Esophagus muscularis mucosa (tissue), 4 donors: ENCODE measurements around the gene NAPB. TPM values are rescaled to one million over a fixed set of nuclear protein-coding genes. Genes with fewer than 3 reads are reported as not detected.

Experiments used
- DNase-seq: peaks from one replicate; pipeline ENCODE4 v3.0.0-alpha.2; 2017; ENCODE audit errors: extremely low spot score
- H3K27ac ChIP-seq, 4 donors: fragments of 200-600 bp; sonication (generic); replicated peaks in 1 of 4; 1 replicate in 3 of 4; 2 replicates in 1 of 4; pipeline ENCODE4 v1.5.1; 2016 to 2019; ENCODE audit warnings: mild to moderate bottlenecking in 1 of 4
- H3K27me3 ChIP-seq, 4 donors: fragments of 200-600 bp; sonication (generic); one replicate each; pipeline versions ENCODE4 v1.5.1 to v1.6.0; 2016 to 2019
- H3K36me3 ChIP-seq, 4 donors: fragments of 200-600 bp; sonication (generic); one replicate each; pipeline ENCODE4 v1.5.1; 2016 to 2019
- H3K4me1 ChIP-seq, 4 donors: fragments of 200-600 bp; sonication (generic); one replicate each; pipeline ENCODE4 v1.5.1; 2016 to 2019
- H3K4me3 ChIP-seq, 4 donors: fragments of 200-600 bp; sonication (generic); 1 replicate in 2 of 4; 2 replicates in 2 of 4; pipeline ENCODE4 v1.5.1; 2016 to 2019; ENCODE audit warnings: mild to moderate bottlenecking in 4 of 4, moderate library complexity in 1 of 4
- H3K9me3 ChIP-seq, 4 donors: fragments of 200-600 bp; sonication (generic); 1 replicate in 3 of 4; 2 replicates in 1 of 4; pipeline ENCODE4 v1.5.1; 2016 to 2019
- CTCF ChIP-seq, 3 experiments: fragments of 200-600 bp in 2 of 3; fragments of 450-650 bp in 1 of 3; sonication (generic) in 2 of 3; IDR thresholded peaks; one replicate each; pipeline ENCODE4 v1.5.1; 2017 to 2019; ENCODE audit warnings: antibody characterized with exemption in 3 of 3, mild to moderate bottlenecking in 2 of 3, moderate library complexity in 1 of 3
- EP300 ChIP-seq: sonication (generic); formaldehyde crosslinking; IDR thresholded peaks from one replicate; pipeline ENCODE4 v1.6.1; 2017; ENCODE audit warnings: antibody characterized with exemption
- POLR2A ChIP-seq: fragments of 450-650 bp; IDR thresholded peaks from one replicate; pipeline ENCODE4 v1.6.1; 2017; ENCODE audit warnings: antibody characterized with exemption, moderate library complexity, mild to moderate bottlenecking, low read depth
- POLR2AphosphoS5 ChIP-seq, 2 donors: sonication (generic); formaldehyde crosslinking; IDR thresholded peaks; one replicate each; pipeline ENCODE4 v1.6.1; 2017; ENCODE audit warnings: antibody characterized with exemption in 2 of 2
- WGBS: methylation state at CpG from one replicate; pipeline ENCODE4 v1.1.5; 2018; 5-methylcytosine and 5-hydroxymethylcytosine counted together
- intact Hi-C: fragments of 100-400 bp; cut with DNase I; formaldehyde crosslinking; loops from one replicate; pipeline ENCODE4 v1.15.1; 2023
- total RNA-seq, 4 donors: library from RNA; depleted of rRNA; stranded (reverse); fragments of >200 nt; gene quantifications; one replicate each; pipeline versions ENCODE4 v1.1.0 to v1.2.1, GENCODE V29; 2016

NAPB gene
- total RNA-seq, 4 donors from 2014 or later = 13.7 to 18.7 (median 15.2) TPM

DNA sequence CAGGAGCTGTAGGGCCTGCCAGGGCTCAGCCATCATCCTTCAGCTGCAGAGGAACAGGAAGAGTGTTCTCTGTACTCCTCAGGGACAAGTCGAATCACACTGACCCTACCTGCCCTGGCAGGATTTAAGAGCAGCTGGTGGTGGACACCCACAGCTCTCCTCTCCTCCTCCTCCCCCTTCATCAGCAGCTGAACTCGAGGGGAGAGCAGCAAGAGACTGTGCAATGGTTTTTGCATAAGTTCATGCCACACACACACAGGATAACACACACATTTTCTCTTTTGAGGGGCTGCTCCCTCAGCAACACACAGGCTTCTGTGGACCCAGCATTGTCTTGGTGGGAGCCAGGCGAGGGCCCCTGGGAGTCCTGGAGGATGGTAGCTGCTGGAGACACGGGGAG, 31.5 kb upstream of the NAPB start, which contains the start of gene CST11:
Gene CST11, minus strand, starts transcription at position 101 of the 400 bp plus-strand sequence. Its CDS starts 65 bp downstream, at position 36.
- Histone ChIP-seq H3K27me3 (peaks cover 0 to 3% (median 0%) of the 10 kb centered on the region in 4 donors), H3K4me3 (no peak within 1 kb of the TSS), H3K36me3 (no peaks in the 10 kb centered on the region), H3K27ac (no peak within 1 kb of the TSS), H3K4me1 (no peaks in the 10 kb centered on the region), H3K9me3 (no peaks in the 10 kb centered on the region)
- no peak for TF ChIP-seq POLR2AphosphoS5 (IDR thresholded peaks at IDR 0.05)
- TF ChIP-seq CTCF (IDR thresholded peaks at IDR 0.05) = no peak
- TF ChIP-seq POLR2A = no peak
- TF ChIP-seq EP300 = no peak
- intact Hi-C loops = no loop called here
- DNase-seq = no peak
- WGBS = 50% methylated on average over 4 of the region's 4 CpGs

- Histone ChIP-seq H3K27me3 (peaks cover 0 to 3% (median 0%) of the 10 kb centered on the region in 4 donors), H3K36me3 (no peaks in the 10 kb centered on the region), H3K4me3 (no peak overlapping the region), H3K27ac (no peak overlapping the region), H3K4me1 (no peaks in the 10 kb centered on the region), H3K9me3 (no peaks in the 10 kb centered on the region)
- TF ChIP-seq POLR2A = no peak
- TF ChIP-seq POLR2AphosphoS5 (IDR thresholded peaks at IDR 0.05) = no peak
- TF ChIP-seq EP300 = no peak
- no peak for TF ChIP-seq CTCF (IDR thresholded peaks at IDR 0.05)
- WGBS = 81% methylated on average over 11 of the region's 11 CpGs
- intact Hi-C loops = no loop called here
- no peak for DNase-seq
Measured at GRCh38 chr20:23451956-23452487, 30.7 kb upstream of the NAPB start.

DNA sequence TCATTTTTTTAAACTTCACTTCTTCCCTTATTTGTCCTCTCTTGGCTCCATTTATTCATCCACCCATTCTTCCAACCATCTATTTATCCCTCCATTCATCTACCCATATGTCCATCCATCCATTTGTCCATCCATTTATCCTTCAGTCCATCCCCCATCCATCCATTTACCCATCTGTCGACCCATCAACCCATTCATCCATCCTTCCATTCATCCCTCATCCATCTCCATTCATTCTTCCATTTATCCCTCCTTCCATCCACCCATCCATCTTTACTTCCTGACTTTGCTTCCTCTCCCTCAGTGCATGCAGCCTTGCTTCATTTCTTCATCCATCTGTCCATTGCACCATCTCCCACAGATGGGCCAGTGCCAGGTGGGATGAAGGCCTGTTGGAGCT, 29.6 kb upstream of the NAPB start:
- no peak for DNase-seq
- no peaks in the 10 kb centered on the region for H3K36me3 ChIP-seq
- TF ChIP-seq EP300 (no peak), CTCF (IDR thresholded peaks at IDR 0.05) (no peak), POLR2AphosphoS5 (IDR thresholded peaks at IDR 0.05) (no peak), POLR2A (no peak)
- no peak overlapping the region for H3K4me3 ChIP-seq
- intact Hi-C loops = no loop called here
- H3K9me3 ChIP-seq = no peaks in the 10 kb centered on the region
- no peak overlapping the region for H3K27ac ChIP-seq
- peaks cover 0 to 3% (median 0%) of the 10 kb centered on the region in 4 donors for H3K27me3 ChIP-seq
- H3K4me1 ChIP-seq = no peaks in the 10 kb centered on the region
- WGBS = 96% methylated on average over 1 of the region's 1 CpG

DNA sequence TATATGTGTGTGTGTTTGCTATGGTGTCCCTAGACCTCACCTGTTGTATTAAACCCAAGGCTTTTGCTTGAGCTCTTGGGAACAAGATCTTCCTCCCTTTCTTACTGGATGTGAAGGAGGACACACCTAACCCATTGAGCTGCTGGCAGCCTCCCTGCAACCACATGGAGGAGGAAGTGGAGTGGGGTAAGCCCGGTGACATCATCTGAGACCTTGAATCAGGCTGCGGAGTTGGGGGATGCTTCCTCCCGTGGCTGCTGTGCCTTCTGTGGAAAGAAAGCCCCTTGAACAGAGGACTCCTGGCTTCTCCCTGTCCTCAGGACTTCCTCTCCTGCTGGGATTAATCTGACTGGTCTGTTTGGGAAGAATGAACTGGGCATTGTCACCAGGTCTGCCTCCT, 28.1 kb upstream of the NAPB start:
- no peaks in the 10 kb centered on the region for H3K36me3 ChIP-seq
- no peak overlapping the region for H3K27ac ChIP-seq
- DNase-seq = no peak
- no peaks in the 10 kb centered on the region for H3K4me1 ChIP-seq
- 53% methylated on average over 3 of the region's 3 CpGs for WGBS
- no peaks in the 10 kb centered on the region for H3K9me3 ChIP-seq
- TF ChIP-seq CTCF (IDR thresholded peaks at IDR 0.05) (no peak), EP300 (no peak), POLR2AphosphoS5 (IDR thresholded peaks at IDR 0.05) (no peak), POLR2A (no peak)
- intact Hi-C loops = loop anchor here (10.0 kb wide), 1 partner anchor 215 kb away; no protein-coding TSS in a partner anchor
- no peaks in the 10 kb centered on the region for H3K27me3 ChIP-seq
- H3K4me3 ChIP-seq = no peak overlapping the region

GRCh38 chr20:23448167-23448566, 26.9 kb upstream of the NAPB start:
- Histone ChIP-seq H3K9me3 (no peaks in the 10 kb centered on the region), H3K36me3 (no peaks in the 10 kb centered on the region), H3K27ac (no peak overlapping the region), H3K27me3 (no peaks in the 10 kb centered on the region), H3K4me3 (no peak overlapping the region), H3K4me1 (no peaks in the 10 kb centered on the region)
- 95% methylated on average over 5 of the region's 5 CpGs for WGBS
- intact Hi-C loops = loop anchor here (10.0 kb wide), 1 partner anchor 217 kb away; no protein-coding TSS in a partner anchor
- DNase-seq = no peak
- no peak for TF ChIP-seq EP300
- no peak for TF ChIP-seq POLR2AphosphoS5 (IDR thresholded peaks at IDR 0.05)
- no peak for TF ChIP-seq CTCF (IDR thresholded peaks at IDR 0.05)
- no peak for TF ChIP-seq POLR2A
